Measurements from ENCODE around the gene IMMP2L.

IMMP2L gene

DNA sequence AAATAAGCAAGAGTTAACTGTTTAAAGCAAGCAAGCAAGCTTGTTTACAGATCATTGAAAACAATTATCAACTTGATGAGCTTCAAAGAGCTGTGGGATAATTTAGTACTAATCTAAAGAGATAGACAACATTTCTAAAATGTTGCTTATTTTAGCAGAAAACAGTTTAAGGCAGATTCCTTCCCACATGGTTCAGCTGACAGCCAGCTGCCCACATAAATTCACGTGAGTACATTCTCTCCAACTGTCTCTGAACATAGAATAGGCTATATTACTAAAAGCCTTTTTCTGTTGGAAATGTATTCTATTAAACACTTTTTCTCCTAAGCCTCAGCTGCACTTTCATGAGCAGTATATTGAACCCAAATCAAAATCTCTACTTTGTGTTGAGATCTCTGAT lies 297.3 kb downstream of the IMMP2L start:
- no peak for DNase-seq (ENCODE audit: extremely low spot score)
- TF ChIP-seq SP1 (IDR thresholded peaks at IDR 0.05) = no peak
- TF ChIP-seq FOXK2 (IDR thresholded peaks at IDR 0.05) = no peak
- no peak for TF ChIP-seq HDGF (IDR thresholded peaks at IDR 0.05; ENCODE audit: borderline replicate concordance)
- TF ChIP-seq ARNT (IDR thresholded peaks at IDR 0.05) = no peak
- ChIA-PET CTCF (no interaction called here), POLR2A (no interaction called here)

DNA sequence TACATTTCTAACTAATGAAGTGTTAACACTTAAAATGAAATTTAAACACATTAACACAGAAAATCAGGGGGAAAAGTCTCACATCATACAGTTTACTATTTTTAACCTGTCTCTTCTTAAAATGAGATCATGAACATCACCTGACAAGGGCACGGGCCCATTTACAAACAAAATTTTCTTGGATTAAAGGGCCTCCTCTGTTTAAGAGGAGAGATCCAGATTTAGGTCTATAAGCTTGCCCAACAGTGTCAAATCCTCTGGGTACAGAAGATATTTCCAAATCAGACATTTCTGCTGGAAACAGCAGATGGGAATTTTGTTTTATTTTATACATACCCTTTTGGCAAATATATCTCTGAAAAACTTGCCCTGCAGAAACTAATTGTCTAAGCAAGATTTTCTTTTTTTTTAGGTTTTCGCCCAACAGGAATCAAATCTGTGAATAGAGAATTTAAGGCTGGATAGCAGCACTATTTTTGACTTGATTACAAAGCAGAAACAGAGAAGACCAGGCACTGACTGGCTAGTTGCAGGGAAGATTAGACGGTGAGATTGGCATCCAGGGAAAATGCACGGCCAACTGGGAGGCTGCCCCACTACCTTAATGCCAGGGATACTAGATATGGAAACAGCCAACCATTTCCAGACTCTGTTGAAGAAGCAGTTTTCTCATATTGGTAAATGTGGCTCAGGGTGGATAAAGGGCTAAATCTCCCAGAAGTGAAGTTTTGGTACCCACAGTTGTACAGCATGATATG lies 298.0 kb downstream of the IMMP2L start:
- no peak for DNase-seq (ENCODE audit: extremely low spot score)
- CTCF ChIA-PET = no interaction called here
- TF ChIP-seq FOXK2 (IDR thresholded peaks at IDR 0.05) (no peak), L3MBTL2 (conservative IDR thresholded peaks at IDR 0.05) (no peak), NFRKB (IDR thresholded peaks at IDR 0.05) (no peak), HDGF (IDR thresholded peaks at IDR 0.05; ENCODE audit: borderline replicate concordance) (no peak)
- POLR2A ChIA-PET = no interaction called here

DNA sequence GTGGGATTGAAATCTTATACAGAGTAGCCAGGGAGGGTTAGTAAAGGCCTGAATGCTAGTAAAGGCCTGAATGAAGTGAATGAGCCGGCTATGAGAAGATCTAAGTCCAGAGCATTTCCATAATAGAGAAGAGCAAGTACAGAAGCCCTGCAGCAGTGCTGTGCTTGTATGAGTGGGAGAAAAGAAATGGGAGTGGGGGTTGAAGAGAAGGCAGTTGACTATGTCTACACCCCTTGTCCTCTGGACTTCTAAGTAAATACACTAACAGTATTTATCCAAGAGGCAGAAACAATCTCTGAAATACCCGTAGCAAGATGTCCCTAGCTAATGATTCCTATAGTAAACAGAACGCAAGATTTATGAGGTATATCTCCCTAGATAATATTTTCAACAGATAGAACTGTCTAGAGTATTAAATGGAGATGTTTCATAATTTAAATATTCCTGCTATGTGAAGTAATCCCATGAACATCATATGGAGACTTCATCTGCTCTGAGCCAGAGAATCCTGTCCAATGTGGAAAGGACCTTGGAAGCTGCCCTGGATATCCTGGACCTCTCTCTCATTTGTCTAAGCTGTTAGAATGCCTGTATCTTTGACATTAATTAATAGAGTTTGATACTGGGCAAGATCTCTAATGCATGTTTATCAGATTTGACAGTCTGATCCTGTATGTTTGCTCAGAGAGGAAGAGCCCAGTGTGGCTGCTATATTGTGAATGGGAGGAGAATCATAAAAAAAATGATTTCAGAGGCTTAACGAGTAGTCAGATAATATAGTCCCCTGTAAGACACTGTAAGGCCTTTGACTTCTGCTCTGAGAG lies 299.8 kb downstream of the IMMP2L start:
- ChIA-PET CTCF (no interaction called here), POLR2A (no interaction called here)
- TF ChIP-seq LEF1 (IDR thresholded peaks at IDR 0.05; ENCODE audit: borderline replicate concordance) (no peak), HDGF (IDR thresholded peaks at IDR 0.05; ENCODE audit: borderline replicate concordance) (no peak), CTBP1 (IDR thresholded peaks at IDR 0.05; ENCODE audit: borderline replicate concordance) (no peak), BHLHE40 (IDR thresholded peaks at IDR 0.05; ENCODE audit: borderline replicate concordance) (no peak), SP1 (IDR thresholded peaks at IDR 0.05) (no peak), ARNT (IDR thresholded peaks at IDR 0.05) (no peak), SUZ12 (IDR thresholded peaks at IDR 0.05) (no peak), FOXK2 (IDR thresholded peaks at IDR 0.05) (no peak), NFRKB (IDR thresholded peaks at IDR 0.05) (no peak), FOXM1 (IDR thresholded peaks at IDR 0.05; ENCODE audit: borderline replicate concordance) (no peak), ELF4 (IDR thresholded peaks at IDR 0.05) (no peak), FOXA1 (IDR thresholded peaks at IDR 0.05) (no peak), ZNF384 (IDR thresholded peaks at IDR 0.05) (no peak)
- TF ChIP-seq, protein P1, sequence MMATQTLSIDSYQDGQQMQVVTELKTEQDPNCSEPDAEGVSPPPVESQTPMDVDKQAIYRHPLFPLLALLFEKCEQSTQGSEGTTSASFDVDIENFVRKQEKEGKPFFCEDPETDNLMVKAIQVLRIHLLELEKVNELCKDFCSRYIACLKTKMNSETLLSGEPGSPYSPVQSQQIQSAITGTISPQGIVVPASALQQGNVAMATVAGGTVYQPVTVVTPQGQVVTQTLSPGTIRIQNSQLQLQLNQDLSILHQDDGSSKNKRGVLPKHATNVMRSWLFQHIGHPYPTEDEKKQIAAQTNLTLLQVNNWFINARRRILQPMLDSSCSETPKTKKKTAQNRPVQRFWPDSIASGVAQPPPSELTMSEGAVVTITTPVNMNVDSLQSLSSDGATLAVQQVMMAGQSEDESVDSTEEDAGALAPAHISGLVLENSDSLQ (IDR thresholded peaks at IDR 0.05) = no peak
- no peak for DNase-seq (ENCODE audit: extremely low spot score)

- ChIA-PET CTCF (no interaction called here), POLR2A (no interaction called here)
- TF ChIP-seq FOXM1 (IDR thresholded peaks at IDR 0.05; ENCODE audit: borderline replicate concordance) (no peak), SUZ12 (IDR thresholded peaks at IDR 0.05) (no peak), BHLHE40 (IDR thresholded peaks at IDR 0.05; ENCODE audit: borderline replicate concordance) (no peak), FOXA1 (IDR thresholded peaks at IDR 0.05) (no peak), ARNT (IDR thresholded peaks at IDR 0.05) (no peak), FOXK2 (IDR thresholded peaks at IDR 0.05) (no peak)
- DNase-seq (ENCODE audit: extremely low spot score) = no peak
Measured at GRCh38 chr7:111261496-111261895, 300.8 kb downstream of the IMMP2L start.

- TF ChIP-seq NFRKB (IDR thresholded peaks at IDR 0.05) (no peak), HDGF (IDR thresholded peaks at IDR 0.05; ENCODE audit: borderline replicate concordance) (no peak), BHLHE40 (IDR thresholded peaks at IDR 0.05; ENCODE audit: borderline replicate concordance) (no peak), SP1 (IDR thresholded peaks at IDR 0.05) (no peak), ARNT (IDR thresholded peaks at IDR 0.05) (no peak), LEF1 (IDR thresholded peaks at IDR 0.05; ENCODE audit: borderline replicate concordance) (no peak), FOXM1 (IDR thresholded peaks at IDR 0.05; ENCODE audit: borderline replicate concordance) (no peak), FOXK2 (IDR thresholded peaks at IDR 0.05) (no peak), ELF4 (IDR thresholded peaks at IDR 0.05) (no peak), FOXA1 (IDR thresholded peaks at IDR 0.05) (no peak), SUZ12 (IDR thresholded peaks at IDR 0.05) (no peak), L3MBTL2 (conservative IDR thresholded peaks at IDR 0.05) (no peak), ZNF384 (IDR thresholded peaks at IDR 0.05) (no peak), CTBP1 (IDR thresholded peaks at IDR 0.05; ENCODE audit: borderline replicate concordance) (no peak), TARDBP (IDR thresholded peaks at IDR 0.05) (no peak)
- TF ChIP-seq, protein P1 (IDR thresholded peaks at IDR 0.05) = no peak
- ChIA-PET POLR2A (no interaction called here), CTCF (no interaction called here)
- no peak for DNase-seq (ENCODE audit: extremely low spot score)
Measured at GRCh38 chr7:111259991-111260390, 302.3 kb downstream of the IMMP2L start.

DNA sequence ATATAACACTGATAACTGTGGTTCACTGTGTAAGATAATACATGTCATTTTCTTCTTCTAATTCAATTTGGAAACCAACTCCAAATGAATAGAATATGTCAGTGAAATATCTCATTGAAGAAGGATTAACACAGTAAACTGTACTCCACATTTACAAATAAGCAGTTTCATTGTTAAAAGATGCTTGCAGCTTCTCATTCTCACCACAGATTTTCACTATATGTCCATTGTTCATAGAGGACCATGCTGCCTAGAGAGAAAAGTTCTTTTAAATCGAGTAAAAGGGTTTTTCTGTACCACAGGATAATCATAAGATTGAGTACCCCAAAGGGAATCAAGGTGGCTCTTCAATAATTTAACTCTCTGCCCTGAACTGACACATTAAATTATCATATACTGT lies 305.9 kb downstream of the IMMP2L start:
- CTCF ChIA-PET = no interaction called here
- DNase-seq (ENCODE audit: extremely low spot score) = no peak
- no peak for TF ChIP-seq ARNT (IDR thresholded peaks at IDR 0.05)
- TF ChIP-seq BHLHE40 (IDR thresholded peaks at IDR 0.05; ENCODE audit: borderline replicate concordance) = no peak
- no peak for TF ChIP-seq HDGF (IDR thresholded peaks at IDR 0.05; ENCODE audit: borderline replicate concordance)
- no peak for TF ChIP-seq LEF1 (IDR thresholded peaks at IDR 0.05; ENCODE audit: borderline replicate concordance)
- no peak for TF ChIP-seq NFRKB (IDR thresholded peaks at IDR 0.05)
- no peak for TF ChIP-seq SP1 (IDR thresholded peaks at IDR 0.05)
- TF ChIP-seq ELF4 (IDR thresholded peaks at IDR 0.05) = no peak
- no peak for TF ChIP-seq TARDBP (IDR thresholded peaks at IDR 0.05)
- TF ChIP-seq FOXM1 (IDR thresholded peaks at IDR 0.05; ENCODE audit: borderline replicate concordance) = no peak
- no peak for TF ChIP-seq CTBP1 (IDR thresholded peaks at IDR 0.05; ENCODE audit: borderline replicate concordance)
- TF ChIP-seq L3MBTL2 (conservative IDR thresholded peaks at IDR 0.05) = no peak
- TF ChIP-seq ZNF384 (IDR thresholded peaks at IDR 0.05) = no peak
- no peak for TF ChIP-seq FOXK2 (IDR thresholded peaks at IDR 0.05)
- no peak for TF ChIP-seq FOXA1 (IDR thresholded peaks at IDR 0.05)
- POLR2A ChIA-PET = no interaction called here
